K562 (cell line): ENCODE data around the gene MAST4. TPM values are rescaled to one million over a fixed set of nuclear protein-coding genes. Genes with fewer than 3 reads are reported as not detected.

Source experiments
- ARID1B ChIP-seq: fragments of 450-650 bp; IDR thresholded peaks from 2 replicates; pipeline ENCODE4 v1.6.1; 2016; ENCODE audit warnings: antibody characterized with exemption, mild to moderate bottlenecking, inconsistent platforms
- BHLHE40 ChIP-seq: IDR thresholded peaks from 2 replicates; pipeline ENCODE4 v1.6.1; 2011; ENCODE audit warnings: low read length, improper control_type of control experiment
- EHMT2 ChIP-seq: fragments of 450-650 bp; IDR thresholded peaks from 2 replicates; pipeline ENCODE4 v1.6.1; 2018; ENCODE audit warnings: antibody characterized with exemption
- EP400 ChIP-seq: fragments of 450-650 bp; IDR thresholded peaks from 2 replicates; pipeline ENCODE4 v1.6.1; 2017; ENCODE audit warnings: antibody characterized with exemption, mild to moderate bottlenecking, moderate library complexity
- GATAD2B ChIP-seq: fragments of 450-650 bp; IDR thresholded peaks from 2 replicates; pipeline ENCODE4 v1.6.1; 2017; ENCODE audit warnings: mild to moderate bottlenecking, borderline replicate concordance
- HMG20B ChIP-seq: fragments of 250-450 bp; sonication (Bioruptor Pico); IDR thresholded peaks from 2 replicates; pipeline ENCODE4 v1.5.0; 2021; ENCODE audit warnings: mild to moderate bottlenecking
- IRF2 ChIP-seq: sonication (generic); formaldehyde crosslinking; IDR thresholded peaks from 2 replicates; pipeline ENCODE4 v1.8.1; 2022; ENCODE audit warnings: mild to moderate bottlenecking, missing genetic modification reagents
- JUND ChIP-seq, 2 experiments: IDR thresholded peaks; 2 replicates in 1 of 2; 3 replicates in 1 of 2; pipeline ENCODE4 v1.6.1; 2011; ENCODE audit warnings: borderline replicate concordance in 2 of 2, low read depth in 2 of 2, low read length in 2 of 2, improper control_type of control experiment in 1 of 2, missing biosample characterization in 1 of 2, missing genetic modification characterization in 1 of 2, missing genetic modification reagents in 1 of 2
- MEIS2 ChIP-seq: fragments of 450-650 bp; IDR thresholded peaks from 2 replicates; pipeline ENCODE4 v1.6.1; 2014; ENCODE audit warnings: mild to moderate bottlenecking; ENCODE audit not compliant: partially characterized antibody
- NBN ChIP-seq: fragments of 450-650 bp; IDR thresholded peaks from 2 replicates; pipeline ENCODE4 v1.6.1; 2016; ENCODE audit warnings: low read depth, mild to moderate bottlenecking
- NEUROD1 ChIP-seq: fragments of 150-350 bp; IDR thresholded peaks from 2 replicates; pipeline ENCODE4 v1.6.1; 2014; ENCODE audit warnings: borderline replicate concordance, low read length, low read depth; ENCODE audit not compliant: partially characterized antibody
- SMARCA4 ChIP-seq: fragments of 450-650 bp; IDR thresholded peaks from 2 replicates; pipeline ENCODE4 v1.6.1; 2016
- SMARCB1 ChIP-seq: IDR thresholded peaks from 2 replicates; pipeline ENCODE4 v1.6.1; 2011; ENCODE audit warnings: improper control_type of control experiment, low read depth; ENCODE audit not compliant: insufficient read length
- YBX1 ChIP-seq: fragments of 450-650 bp; IDR thresholded peaks from 2 replicates; pipeline ENCODE4 v1.7.1; 2016; ENCODE audit warnings: mild to moderate bottlenecking
- ZNF239 ChIP-seq: fragments of 250-450 bp; sonication (Bioruptor Pico); IDR thresholded peaks from 2 replicates; pipeline ENCODE4 v1.4.0; 2020; ENCODE audit warnings: mild to moderate bottlenecking
- ZSCAN29 ChIP-seq: fragments of 450-650 bp; IDR thresholded peaks from 2 replicates; pipeline ENCODE4 v1.6.1; 2017
- polyA plus RNA-seq, 8 experiments: library from polyadenylated mRNA; depleted of rRNA in 4 of 8; stranded (reverse) in 5 of 8; unstranded in 3 of 8; fragments of >200 nt; fragmentation: Nextera tagmentation in 2 of 8; fragmentation: Illumina TruSeq in 1 of 8; extraction: Ambion mirVana in 2 of 8; extraction: Trizol in 1 of 8; gene quantifications; 2 replicates each; pipeline versions ENCODE4 v1.2.1 to v1.2.3, GENCODE V29; 2011 to 2014; ENCODE audit warnings: inconsistent platforms in 1 of 8, missing spikeins in 1 of 8
- total RNA-seq, 7 experiments: library from RNA; depleted of rRNA in 6 of 7; stranded (reverse); fragments of >200 nt in 6 of 7; fragmentation: Illumina TruSeq in 2 of 7; extraction: Trizol in 2 of 7; gene quantifications; 2 replicates each; pipeline versions ENCODE4 v1.2.1 to v1.2.3, GENCODE V29; 2011 to 2021; ENCODE audit warnings: low replicate concordance in 1 of 7
- TF ChIP-seq, protein P1 (sequence below): sonication (generic); formaldehyde crosslinking; IDR thresholded peaks from 2 replicates; pipeline ENCODE4 v1.8.1; 2023; ENCODE audit warnings: mild to moderate bottlenecking, missing genetic modification reagents
- TF ChIP-seq, protein P2 (sequence below): fragments of 450-650 bp; IDR thresholded peaks from 2 replicates; pipeline ENCODE4 v1.6.1; 2016
- TF ChIP-seq, protein P3 (sequence below), 2 experiments: fragments of 450-650 bp; IDR thresholded peaks; 2 replicates each; pipeline ENCODE4 v1.6.1; 2016; ENCODE audit warnings: mild to moderate bottlenecking in 2 of 2, borderline replicate concordance in 1 of 2, low read depth in 1 of 2, moderate library complexity in 1 of 2

The MAST4 gene
- total and polyA plus RNA-seq, 9 of the 15 experiments (the other 6 are each of a cell fraction or from before 2014, with no cell fraction given) = 0.88 to 10.1 (median 5.2) TPM

DNA sequence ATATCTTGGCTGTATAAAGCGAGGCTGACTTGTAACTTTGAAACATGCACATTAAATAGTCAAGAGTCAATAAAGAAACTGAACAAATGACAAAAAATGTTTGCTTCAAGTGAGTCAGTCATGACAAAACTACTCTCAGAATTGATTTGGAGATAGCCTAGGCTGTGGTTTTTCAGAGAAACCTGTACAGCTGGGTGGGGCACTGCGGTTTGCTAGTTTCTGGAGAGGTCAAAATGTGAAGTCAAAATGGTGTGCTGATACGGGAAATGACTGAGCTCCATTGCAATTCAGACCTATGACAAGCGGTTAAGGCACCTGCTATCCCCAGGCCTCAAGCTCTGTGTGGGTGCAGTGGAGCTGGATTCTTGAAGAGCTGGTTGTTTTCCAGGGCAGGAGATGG is 610.7 kb downstream of the MAST4 start (continued):
- TF ChIP-seq, protein P1, sequence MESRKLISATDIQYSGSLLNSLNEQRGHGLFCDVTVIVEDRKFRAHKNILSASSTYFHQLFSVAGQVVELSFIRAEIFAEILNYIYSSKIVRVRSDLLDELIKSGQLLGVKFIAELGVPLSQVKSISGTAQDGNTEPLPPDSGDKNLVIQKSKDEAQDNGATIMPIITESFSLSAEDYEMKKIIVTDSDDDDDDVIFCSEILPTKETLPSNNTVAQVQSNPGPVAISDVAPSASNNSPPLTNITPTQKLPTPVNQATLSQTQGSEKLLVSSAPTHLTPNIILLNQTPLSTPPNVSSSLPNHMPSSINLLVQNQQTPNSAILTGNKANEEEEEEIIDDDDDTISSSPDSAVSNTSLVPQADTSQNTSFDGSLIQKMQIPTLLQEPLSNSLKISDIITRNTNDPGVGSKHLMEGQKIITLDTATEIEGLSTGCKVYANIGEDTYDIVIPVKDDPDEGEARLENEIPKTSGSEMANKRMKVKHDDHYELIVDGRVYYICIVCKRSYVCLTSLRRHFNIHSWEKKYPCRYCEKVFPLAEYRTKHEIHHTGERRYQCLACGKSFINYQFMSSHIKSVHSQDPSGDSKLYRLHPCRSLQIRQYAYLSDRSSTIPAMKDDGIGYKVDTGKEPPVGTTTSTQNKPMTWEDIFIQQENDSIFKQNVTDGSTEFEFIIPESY = no peak
- TF ChIP-seq ZNF239 (no peak), HMG20B (CRISPR knock-in tag) (no peak), NEUROD1 (no peak), SMARCA4 (peak; percentile 91), JUND (IDR thresholded peaks at IDR 0.05; ENCODE audit: borderline replicate concordance, low read depth, low read length) (peak; percentile 81), JUND (tag; IDR thresholded peaks at IDR 0.05; ENCODE audit: borderline replicate concordance, low read depth, low read length) (peak; percentile 88; the same call in 2 of the 3 replicates), BHLHE40 (peak; percentile 64; the same call in 1 of the 2 replicates), ZSCAN29 (no peak), ARID1B (peak; percentile 86), EHMT2 (no peak), YBX1 (no peak), NBN (peak; percentile 75; the same call in 1 of the 2 replicates), GATAD2B (0 out of 2 replicates have a peak, but pooled peaks have one; percentile 11), IRF2 (CRISPR knock-in tag) (no peak), EP400 (no peak), MEIS2 (peak; percentile 68), SMARCB1 (no peak)
- TF ChIP-seq, protein P2, sequence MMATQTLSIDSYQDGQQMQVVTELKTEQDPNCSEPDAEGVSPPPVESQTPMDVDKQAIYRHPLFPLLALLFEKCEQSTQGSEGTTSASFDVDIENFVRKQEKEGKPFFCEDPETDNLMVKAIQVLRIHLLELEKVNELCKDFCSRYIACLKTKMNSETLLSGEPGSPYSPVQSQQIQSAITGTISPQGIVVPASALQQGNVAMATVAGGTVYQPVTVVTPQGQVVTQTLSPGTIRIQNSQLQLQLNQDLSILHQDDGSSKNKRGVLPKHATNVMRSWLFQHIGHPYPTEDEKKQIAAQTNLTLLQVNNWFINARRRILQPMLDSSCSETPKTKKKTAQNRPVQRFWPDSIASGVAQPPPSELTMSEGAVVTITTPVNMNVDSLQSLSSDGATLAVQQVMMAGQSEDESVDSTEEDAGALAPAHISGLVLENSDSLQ = peak; percentile 33; the same call in 1 of the 2 replicates
- TF ChIP-seq, protein P3, sequence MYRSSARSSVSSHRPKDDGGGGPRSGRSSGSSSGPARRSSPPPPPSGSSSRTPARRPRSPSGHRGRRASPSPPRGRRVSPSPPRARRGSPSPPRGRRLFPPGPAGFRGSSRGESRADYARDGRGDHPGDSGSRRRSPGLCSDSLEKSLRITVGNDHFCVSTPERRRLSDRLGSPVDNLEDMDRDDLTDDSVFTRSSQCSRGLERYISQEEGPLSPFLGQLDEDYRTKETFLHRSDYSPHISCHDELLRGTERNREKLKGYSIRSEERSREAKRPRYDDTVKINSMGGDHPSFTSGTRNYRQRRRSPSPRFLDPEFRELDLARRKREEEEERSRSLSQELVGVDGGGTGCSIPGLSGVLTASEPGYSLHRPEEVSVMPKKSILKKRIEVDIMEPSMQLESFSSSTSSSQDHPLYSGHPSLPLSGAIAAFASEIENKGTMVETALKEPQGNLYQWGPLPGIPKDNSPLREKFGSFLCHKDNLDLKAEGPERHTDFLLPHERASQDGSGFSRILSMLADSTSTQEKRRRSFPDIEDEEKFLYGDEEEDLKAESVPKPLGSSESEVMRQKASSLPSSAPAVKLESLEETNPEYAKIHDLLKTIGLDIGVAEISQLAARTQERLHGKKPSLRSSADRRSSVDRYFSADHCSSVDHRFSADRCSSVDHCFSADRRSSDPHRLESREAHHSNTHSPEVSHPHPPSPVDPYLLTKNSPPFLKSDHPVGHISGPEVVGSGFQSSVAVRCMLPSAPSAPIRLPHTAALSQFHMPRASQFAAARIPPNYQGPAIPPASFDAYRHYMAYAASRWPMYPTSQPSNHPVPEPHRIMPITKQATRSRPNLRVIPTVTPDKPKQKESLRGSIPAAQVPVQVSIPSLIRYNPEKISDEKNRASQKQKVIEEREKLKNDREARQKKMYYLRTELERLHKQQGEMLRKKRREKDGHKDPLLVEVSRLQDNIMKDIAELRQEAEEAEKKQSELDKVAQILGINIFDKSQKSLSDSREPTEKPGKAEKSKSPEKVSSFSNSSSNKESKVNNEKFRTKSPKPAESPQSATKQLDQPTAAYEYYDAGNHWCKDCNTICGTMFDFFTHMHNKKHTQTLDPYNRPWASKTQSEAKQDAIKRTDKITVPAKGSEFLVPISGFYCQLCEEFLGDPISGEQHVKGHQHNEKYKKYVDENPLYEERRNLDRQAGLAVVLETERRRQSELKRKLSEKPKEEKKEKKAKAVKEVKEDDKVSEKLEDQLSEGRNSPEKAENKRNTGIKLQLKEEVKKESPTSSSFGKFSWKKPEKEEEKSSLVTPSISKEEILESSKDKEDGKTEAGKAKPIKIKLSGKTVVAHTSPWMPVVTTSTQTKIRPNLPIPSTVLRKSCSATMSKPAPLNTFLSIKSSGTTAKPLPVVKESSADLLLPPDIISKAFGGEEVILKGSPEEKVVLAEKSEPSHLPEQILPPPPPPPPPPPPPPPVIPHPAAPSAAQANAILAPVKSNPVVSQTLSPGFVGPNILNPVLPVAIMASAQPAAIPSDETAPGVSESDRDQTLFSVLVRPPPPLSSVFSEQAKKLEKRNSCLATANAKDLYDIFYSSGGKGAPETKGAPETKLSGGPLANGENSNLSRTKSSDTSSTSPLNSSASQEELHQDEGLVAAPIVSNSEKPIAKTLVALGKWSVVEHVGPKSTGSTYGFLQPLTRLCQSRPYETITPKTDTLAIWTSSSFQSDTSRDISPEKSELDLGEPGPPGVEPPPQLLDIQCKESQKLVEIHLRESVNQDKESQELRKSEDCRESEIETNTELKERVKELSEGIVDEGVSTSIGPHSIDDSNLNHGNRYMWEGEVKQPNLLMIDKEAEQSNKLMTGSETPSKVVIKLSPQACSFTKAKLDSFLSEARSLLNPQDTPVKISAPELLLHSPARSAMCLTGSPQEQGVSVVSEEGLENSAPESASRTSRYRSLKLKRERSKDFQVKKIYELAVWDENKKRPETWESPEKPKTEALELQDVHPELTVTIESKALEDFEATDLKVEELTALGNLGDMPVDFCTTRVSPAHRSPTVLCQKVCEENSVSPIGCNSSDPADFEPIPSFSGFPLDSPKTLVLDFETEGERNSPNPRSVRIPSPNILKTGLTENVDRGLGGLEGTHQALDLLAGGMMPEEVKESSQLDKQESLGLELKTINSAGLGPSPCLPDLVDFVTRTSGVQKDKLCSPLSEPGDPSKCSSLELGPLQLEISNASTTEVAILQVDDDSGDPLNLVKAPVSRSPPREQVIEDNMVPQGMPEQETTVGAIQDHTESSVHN (IDR thresholded peaks at IDR 0.05; ENCODE audit: borderline replicate concordance in 1 of 2, low read depth in 1 of 2) = peak in 1 of 2 experiments; percentile 79; a peak in 2 of 4 replicates
